PC-9 (cell line): ENCODE data around the gene LETM1. TPM values are rescaled to one million over a fixed set of nuclear protein-coding genes. Genes with fewer than 3 reads are reported as not detected.
A peak's percentile ranks its signal among the peaks of the same experiment; 100 is the strongest.

Source experiments
- BruUV-seq: library from RNA; stranded (reverse); fragments of 400-500 nt; replicated peaks from 2 replicates; lab custom pipeline; 2021; lab: Mats Ljungman, UMichigan
- CTCF ChIA-PET: fragments of 300-600 bp; sonication (Branson Sonifier 250); formaldehyde crosslinking; loops from one replicate; lab custom pipeline; 2022; ENCODE audit warnings: antibody characterized with exemption; lab: Charles Lee
- POLR2A ChIA-PET: fragments of 300-600 bp; sonication (Branson Sonifier 250); formaldehyde crosslinking; loops from one replicate; lab custom pipeline; 2022; ENCODE audit warnings: antibody characterized with exemption; ENCODE audit not compliant: unreplicated experiment; lab: Charles Lee
- DNase-seq, 2 experiments: peaks; one replicate each; pipeline versions ENCODE4 v3.0.0 to v3.0.0-alpha.2; 2015 to 2022; ENCODE audit warnings: mixed read lengths in 1 of 2
- H2AFZ ChIP-seq: fragments of 200-600 bp; sonication (generic); 2 replicates; pipeline ENCODE4 v1.8.1; 2017; ENCODE audit warnings: antibody characterized with exemption
- H3F3A ChIP-seq: fragments of 200-600 bp; sonication (generic); 2 replicates; pipeline ENCODE4 v1.8.1; 2017; ENCODE audit warnings: antibody characterized with exemption, mild to moderate bottlenecking, low read depth; ENCODE audit not compliant: insufficient read depth
- H3K27ac ChIP-seq: fragments of 200-600 bp; sonication (generic); 2 replicates; pipeline ENCODE4 v1.6.1; 2016; ENCODE audit warnings: mixed run types
- H3K27me3 ChIP-seq: fragments of 200-600 bp; sonication (generic); 2 replicates; pipeline ENCODE4 v1.6.1; 2016; ENCODE audit warnings: low read depth, mixed run types; ENCODE audit not compliant: insufficient read depth
- H3K36me3 ChIP-seq: fragments of 200-600 bp; sonication (generic); 2 replicates; pipeline ENCODE4 v1.6.1; 2016; ENCODE audit warnings: low read depth, mixed run types
- H3K4me1 ChIP-seq: fragments of 200-600 bp; sonication (generic); replicated peaks from 2 replicates; pipeline ENCODE4 v1.6.1; 2016; ENCODE audit warnings: mixed run types; ENCODE audit not compliant: insufficient read depth
- H3K4me2 ChIP-seq: fragments of 200-600 bp; sonication (generic); 2 replicates; pipeline ENCODE4 v1.6.1; 2017; ENCODE audit warnings: mixed run types
- H3K4me3 ChIP-seq: fragments of 200-600 bp; sonication (generic); 2 replicates; pipeline ENCODE4 v1.6.1; 2016; ENCODE audit warnings: mixed run types
- H3K79me2 ChIP-seq: fragments of 200-600 bp; sonication (generic); 2 replicates; pipeline ENCODE4 v1.6.1; 2017; ENCODE audit warnings: low read depth, mixed run types
- H3K9me2 ChIP-seq: fragments of 200-600 bp; sonication (generic); 2 replicates; pipeline ENCODE4 v1.8.1; 2017; ENCODE audit warnings: mild to moderate bottlenecking; ENCODE audit not compliant: insufficient read depth
- H3K9me3 ChIP-seq: fragments of 200-600 bp; sonication (generic); 2 replicates; pipeline ENCODE4 v1.8.1; 2016; ENCODE audit warnings: low read depth; ENCODE audit not compliant: insufficient read depth
- H4K20me1 ChIP-seq: fragments of 200-600 bp; sonication (generic); 2 replicates; pipeline ENCODE4 v1.8.1; 2017; ENCODE audit not compliant: insufficient read depth
- CTCF ChIP-seq: fragments of 200-600 bp; sonication (generic); conservative IDR thresholded peaks from 2 replicates; pipeline ENCODE4 v1.6.1; 2017; ENCODE audit warnings: mixed run types, antibody characterized with exemption, mild to moderate bottlenecking, moderate library complexity
- EZH2 ChIP-seq: fragments of 200-600 bp; sonication (generic); IDR thresholded peaks from 2 replicates; pipeline ENCODE4 v1.8.0; 2017; ENCODE audit warnings: antibody characterized with exemption, low read depth
- intact Hi-C: fragments of 100-400 bp; cut with micrococcal nuclease; formaldehyde crosslinking; loops from one replicate; pipeline ENCODE4 v1.10.0; 2022; ENCODE audit not compliant: unreplicated experiment
- total RNA-seq: library from RNA; stranded (reverse); gene quantifications from 2 replicates; pipeline ENCODE4 v1.2.3, GENCODE V29; 2021

The LETM1 gene
- total RNA-seq, 1 experiment from 2014 or later: 44.5 TPM

GRCh38 chr4:1793496-1793840 lies 62.5 kb downstream of the LETM1 start:
- Histone ChIP-seq H3K27ac (no peak overlapping the region), H3K9me3 (no peaks in the 10 kb centered on the region), H3K4me2 (peak overlapping the region; percentile 72), H3K4me1 (peaks cover 7% of the 10 kb centered on the region; the same call in 1 of the 2 replicates), H3K27me3 (peaks cover 32% of the 10 kb centered on the region), H3K36me3 (no peaks in the 10 kb centered on the region), H2AFZ (no peak overlapping the region), H3K4me3 (peak overlapping the region; percentile 52; the same call in 1 of the 2 replicates), H3K9me2 (no peaks in the 10 kb centered on the region), H3F3A (peaks cover 21% of the 10 kb centered on the region; the same call in 1 of the 2 replicates), H4K20me1 (peaks cover 3% of the 10 kb centered on the region; the same call in 1 of the 2 replicates), H3K79me2 (no peaks in the 10 kb centered on the region)
- ChIA-PET CTCF (no interaction called here), POLR2A (no interaction called here)
- BruUV-seq: no TSS peak
- intact Hi-C loops: loop anchor here (5.0 kb wide), 1 partner anchor 41 kb away; no protein-coding TSS in a partner anchor
- DNase-seq: peak in 1 of 2 experiments; percentile 35
- TF ChIP-seq EZH2: no peak
- TF ChIP-seq CTCF: no peak

- Histone ChIP-seq H3K4me3 (peak within 1 kb of the TSS; percentile 52; the same call in 1 of the 2 replicates), H3K4me2 (peak within 1 kb of the TSS; percentile 72), H3K9me2 (no peaks in the 10 kb centered on the region), H3K36me3 (no peaks in the 10 kb centered on the region), H3K79me2 (no peaks in the 10 kb centered on the region), H2AFZ (no peak within 1 kb of the TSS; the same call in 1 of the 2 replicates), H3K27ac (no peak within 1 kb of the TSS), H3K9me3 (no peaks in the 10 kb centered on the region), H3F3A (peaks cover 22% of the 10 kb centered on the region; the same call in 1 of the 2 replicates), H3K4me1 (peaks cover 7% of the 10 kb centered on the region; the same call in 1 of the 2 replicates), H4K20me1 (peaks cover 3% of the 10 kb centered on the region; the same call in 1 of the 2 replicates), H3K27me3 (peaks cover 31% of the 10 kb centered on the region)
- DNase-seq: peak in 1 of 2 experiments; percentile 59
- BruUV-seq: no TSS peak
- no peak for TF ChIP-seq CTCF
- no peak for TF ChIP-seq EZH2
- intact Hi-C loops: loop anchor here (5.0 kb wide), 1 partner anchor 41 kb away; no protein-coding TSS in a partner anchor
- ChIA-PET POLR2A (no interaction called here), CTCF (no interaction called here)
Measured at GRCh38 chr4:1792832-1793495, 63.0 kb downstream of the LETM1 start, which contains the start of gene FGFR3. Gene FGFR3, plus strand, starts transcription at chr4:1793293. Its CDS starts 642 bp downstream, at chr4:1793935.

- POLR2A ChIA-PET: no interaction called here
Measured at GRCh38 chr4:1792158-1792831, 63.7 kb downstream of the LETM1 start.

More at GRCh38 chr4:1792158-1792831, 63.7 kb downstream of the LETM1 start:
- Histone ChIP-seq H3K27ac (no peak overlapping the region), H3F3A (peaks cover 27% of the 10 kb centered on the region; the same call in 1 of the 2 replicates), H2AFZ (no peak overlapping the region), H3K27me3 (peaks cover 31% of the 10 kb centered on the region), H3K4me2 (no peak overlapping the region), H3K9me2 (no peaks in the 10 kb centered on the region), H3K79me2 (no peaks in the 10 kb centered on the region), H3K9me3 (no peaks in the 10 kb centered on the region), H3K4me3 (no peak overlapping the region), H3K4me1 (peaks cover 7% of the 10 kb centered on the region; the same call in 1 of the 2 replicates), H4K20me1 (peaks cover 3% of the 10 kb centered on the region; the same call in 1 of the 2 replicates), H3K36me3 (no peaks in the 10 kb centered on the region)
- no TSS peak for BruUV-seq
- TF ChIP-seq CTCF (no peak), EZH2 (no peak)
- DNase-seq: no peak
- intact Hi-C loops: loop anchor here (5.0 kb wide), 1 partner anchor 40 kb away; no protein-coding TSS in a partner anchor
- CTCF ChIA-PET: interaction anchor here (0.5 kb wide), 1 partner anchor 162 kb away, joined by 4 read pairs; no protein-coding TSS in a partner anchor
